ENCODE data around the gene VAX1. TPM values are rescaled to one million over a fixed set of nuclear protein-coding genes. Genes with fewer than 3 reads are reported as not detected.
"Not testable (repeated sequence)": the region's sequence is repeated elsewhere in the genome, so short reads cannot be mapped to it uniquely, and the experiment has no call there.

VAX1 gene
- total and polyA plus RNA-seq, 2 of the 4 experiments (the other 2 are of a cell fraction) = not detected

GRCh38 chr10:117086546-117086945 is 51.5 kb downstream of the VAX1 start:
- BruUV-seq (replicated peaks) = no TSS peak

GRCh38 chr10:117084421-117085246 is 53.4 kb downstream of the VAX1 start:
- WGBS, 2 experiments (ENCODE audit: extremely low coverage in 2 of 2, insufficient read length in 1 of 2) = no CpG with 5 or more reads among the region's 31 CpGs
- H3K4me1 ChIP-seq (ENCODE audit: control insufficient read depth, insufficient read depth, low read length); H4K91ac ChIP-seq (ENCODE audit: insufficient read depth, low read depth, low read length); H4K20me1 ChIP-seq (ENCODE audit: insufficient read depth, low read length); H3K79me1 ChIP-seq (ENCODE audit: low read depth in 1 of 2, low read length in 2 of 2); H3K23ac ChIP-seq (ENCODE audit: low read depth, low read length); in situ Hi-C loops (cut with MboI; ENCODE audit: low sequenced_read_pairs); H3K56ac ChIP-seq (ENCODE audit: extremely low read depth, insufficient read depth, low read length); H2AFZ ChIP-seq (replicated peaks; ENCODE audit: low read length, poor library complexity); H3K4me3 ChIP-seq (ENCODE audit: insufficient read depth, low read depth, low read length); H3K18ac ChIP-seq (ENCODE audit: low read depth, low read length); POLR2A ChIA-PET (ENCODE audit: unreplicated experiment); CTCF ChIA-PET; DNase-seq; H3K14ac ChIP-seq (replicated peaks; ENCODE audit: low read depth, low read length); H2BK5ac ChIP-seq (ENCODE audit: low read depth, low read length, poor library complexity, severe bottlenecking); H2BK15ac ChIP-seq (ENCODE audit: low read depth, low read length); H4K5ac ChIP-seq (ENCODE audit: low read depth, low read length); H3K9me3 ChIP-seq (ENCODE audit: control insufficient read depth, insufficient read depth, low read length); dilution Hi-C loops (cut with HindIII; ENCODE audit: low sequenced_read_pairs, unreplicated experiment); H3K9me1 ChIP-seq (ENCODE audit: insufficient read depth, low read length); H3K4me2 ChIP-seq (ENCODE audit: low read depth, low read length); ATAC-seq (ENCODE audit: low read depth); H2AK9ac ChIP-seq (replicated peaks; ENCODE audit: low read depth, low read length, poor library complexity); H3K9ac ChIP-seq (ENCODE audit: low read depth, low read length); intact Hi-C loops (cut with micrococcal nuclease); H3K27me3 ChIP-seq (ENCODE audit: control insufficient read depth, insufficient read depth, low read length); BruUV-seq (replicated peaks); H3K27ac ChIP-seq (ENCODE audit: insufficient read depth, low read length); H2BK20ac ChIP-seq (ENCODE audit: low read depth, low read length); H2BK120ac ChIP-seq (ENCODE audit: low read depth, low read length); H2AK5ac ChIP-seq (ENCODE audit: low read depth, low read length); H3K4ac ChIP-seq (ENCODE audit: low read depth, low read length); H4K8ac ChIP-seq (ENCODE audit: low read depth in 2 of 2, low read length in 2 of 2); H3K36me3 ChIP-seq (ENCODE audit: control insufficient read depth, insufficient read depth, low read length): not testable (repeated sequence)

More at GRCh38 chr10:117086546-117086945, 51.5 kb downstream of the VAX1 start:
- ChIA-PET CTCF (no interaction called here), POLR2A (ENCODE audit: unreplicated experiment) (no interaction called here)
- no peak for TF ChIP-seq RCOR1 (IDR thresholded peaks at IDR 0.05; ENCODE audit: insufficient replicate concordance, low read length)
- TF ChIP-seq FOS (IDR thresholded peaks at IDR 0.05; ENCODE audit: low read depth, low read length) = no peak
- H3K4me2 ChIP-seq (ENCODE audit: low read depth, low read length) = no peak overlapping the region
- dilution Hi-C loops (cut with HindIII; ENCODE audit: low sequenced_read_pairs, unreplicated experiment) = no loop called here
- no peak overlapping the region for H4K8ac ChIP-seq (ENCODE audit: low read depth in 2 of 2, low read length in 2 of 2)
- no peak overlapping the region for H3K23ac ChIP-seq (ENCODE audit: low read depth, low read length)
- no peak overlapping the region for H3K14ac ChIP-seq (replicated peaks; ENCODE audit: low read depth, low read length)
- no peak overlapping the region for H3K4me3 ChIP-seq (ENCODE audit: insufficient read depth, low read depth, low read length)
- H4K91ac ChIP-seq (ENCODE audit: insufficient read depth, low read depth, low read length) = no peak overlapping the region
- no peak overlapping the region for H3K4ac ChIP-seq (ENCODE audit: low read depth, low read length)
- no peaks in the 10 kb centered on the region for H3K9me1 ChIP-seq (ENCODE audit: insufficient read depth, low read length)
- in situ Hi-C loops (cut with MboI; ENCODE audit: low sequenced_read_pairs) = no loop called here
- no peaks in the 10 kb centered on the region for H3K9me3 ChIP-seq (ENCODE audit: control insufficient read depth, insufficient read depth, low read length)
- no peak overlapping the region for H2BK15ac ChIP-seq (ENCODE audit: low read depth, low read length)
- no peak overlapping the region for H2AFZ ChIP-seq (replicated peaks; ENCODE audit: low read length, poor library complexity)
- no peak overlapping the region for H2BK5ac ChIP-seq (ENCODE audit: low read depth, low read length, poor library complexity, severe bottlenecking)
- H3K56ac ChIP-seq (ENCODE audit: extremely low read depth, insufficient read depth, low read length) = no peak overlapping the region
- no peaks in the 10 kb centered on the region for H4K20me1 ChIP-seq (ENCODE audit: insufficient read depth, low read length)
- H2BK120ac ChIP-seq (ENCODE audit: low read depth, low read length) = no peak overlapping the region
- no peak overlapping the region for H3K9ac ChIP-seq (ENCODE audit: low read depth, low read length)
- H3K36me3 ChIP-seq (ENCODE audit: control insufficient read depth, insufficient read depth, low read length) = no peaks in the 10 kb centered on the region
- intact Hi-C loops (cut with micrococcal nuclease) = no loop called here
- H3K4me1 ChIP-seq (ENCODE audit: control insufficient read depth, insufficient read depth, low read length) = no peaks in the 10 kb centered on the region
- ATAC-seq (ENCODE audit: low read depth) = no peak
- no peak overlapping the region for H2AK9ac ChIP-seq (replicated peaks; ENCODE audit: low read depth, low read length, poor library complexity)
- no peak overlapping the region for H4K5ac ChIP-seq (ENCODE audit: low read depth, low read length)
- no CpG with 5 or more reads among the region's 3 CpGs for WGBS, 2 experiments (ENCODE audit: extremely low coverage in 2 of 2, insufficient read length in 1 of 2)
- H3K18ac ChIP-seq (ENCODE audit: low read depth, low read length) = no peak overlapping the region
- no peaks in the 10 kb centered on the region for H3K27me3 ChIP-seq (ENCODE audit: control insufficient read depth, insufficient read depth, low read length)
- DNase-seq = no peak
- no peak overlapping the region for H3K27ac ChIP-seq (ENCODE audit: insufficient read depth, low read length)
- H2AK5ac ChIP-seq (ENCODE audit: low read depth, low read length) = no peak overlapping the region
- H2BK20ac ChIP-seq (ENCODE audit: low read depth, low read length) = no peak overlapping the region
- H3K79me1 ChIP-seq (ENCODE audit: low read depth in 1 of 2, low read length in 2 of 2) = no peaks in the 10 kb centered on the region
